ENCODE results near the gene HSBP1. TPM values are rescaled to one million over a fixed set of nuclear protein-coding genes. Genes with fewer than 3 reads are reported as not detected.
A peak's percentile ranks its signal among the peaks of the same experiment; 100 is the strongest.

The HSBP1 gene
- total RNA-seq, 2 donors from 2014 or later: 229 to 239 TPM

GRCh38 chr16:83843657-83844056 is 35.9 kb downstream of the HSBP1 start:
- peak; percentile 69 for DNase-seq
- Histone ChIP-seq H3K9me3 (ENCODE audit: control insufficient read depth, low read length) (peaks cover 10% of the 10 kb centered on the region), H3K4me3 (ENCODE audit: low read length) (no peak overlapping the region), H3K27me3 (ENCODE audit: control insufficient read depth, insufficient read depth, low read length, poor library complexity, severe bottlenecking) (no peaks in the 10 kb centered on the region), H3K27ac (ENCODE audit: low read depth, low read length) (no peak overlapping the region), H3K4me1 (ENCODE audit: control insufficient read depth, insufficient read depth, low read length) (peaks cover 5% of the 10 kb centered on the region), H3K36me3 (ENCODE audit: control insufficient read depth, insufficient read depth, low read length) (no peaks in the 10 kb centered on the region), H3K9ac (ENCODE audit: extremely low read depth, low read length, poor library complexity, severe bottlenecking) (no peak overlapping the region)
- Mint-ChIP-seq H3K27ac (peak overlapping the region; percentile 88), H3K4me3 (no peak overlapping the region), H3K27me3 (ENCODE audit: insufficient read depth) (no peaks in the 10 kb centered on the region), H3K4me1 (peaks cover 47% of the 10 kb centered on the region), H3K36me3 (ENCODE audit: low read depth) (no peaks in the 10 kb centered on the region), H3K9me3 (peaks cover 22% of the 10 kb centered on the region)
- WGBS, 2 experiments (ENCODE audit: insufficient coverage in 1 of 2, insufficient read length in 1 of 2): 72% methylated on average over 9 to 10 of the region's 10 CpGs
- no peak for TF ChIP-seq CTCF (conservative IDR thresholded peaks at IDR 0.05)

GRCh38 chr16:83845263-83845662 is 37.5 kb downstream of the HSBP1 start:
- DNase-seq: peak; percentile 33
- H3K27me3 ChIP-seq (ENCODE audit: control insufficient read depth, insufficient read depth, low read length, poor library complexity, severe bottlenecking): no peaks in the 10 kb centered on the region
- WGBS, 2 experiments (ENCODE audit: insufficient coverage in 1 of 2, insufficient read length in 1 of 2): 92 to 95% methylated on average over 5 to 8 of the region's 8 CpGs

GRCh38 chr16:83847371-83848225 is 39.8 kb downstream of the HSBP1 start:
- Mint-ChIP-seq H3K27ac (peak overlapping the region; percentile 12), H3K9me3 (no peaks in the 10 kb centered on the region), H3K36me3 (ENCODE audit: low read depth) (no peaks in the 10 kb centered on the region), H3K4me1 (peaks cover 51% of the 10 kb centered on the region), H3K27me3 (ENCODE audit: insufficient read depth) (no peaks in the 10 kb centered on the region), H3K4me3 (no peak overlapping the region)
- TF ChIP-seq CTCF (conservative IDR thresholded peaks at IDR 0.05): peak; percentile 16
- Histone ChIP-seq H3K36me3 (ENCODE audit: control insufficient read depth, insufficient read depth, low read length) (no peaks in the 10 kb centered on the region), H3K27me3 (ENCODE audit: control insufficient read depth, insufficient read depth, low read length, poor library complexity, severe bottlenecking) (no peaks in the 10 kb centered on the region), H3K27ac (ENCODE audit: low read depth, low read length) (no peak overlapping the region), H3K9me3 (ENCODE audit: control insufficient read depth, low read length) (no peaks in the 10 kb centered on the region), H3K4me3 (ENCODE audit: low read length) (no peak overlapping the region), H3K9ac (ENCODE audit: extremely low read depth, low read length, poor library complexity, severe bottlenecking) (no peak overlapping the region), H3K4me1 (ENCODE audit: control insufficient read depth, insufficient read depth, low read length) (peaks cover 6% of the 10 kb centered on the region)
- WGBS, 2 experiments (ENCODE audit: insufficient coverage in 1 of 2, insufficient read length in 1 of 2): 92 to 95% methylated on average over 9 to 12 of the region's 14 CpGs
- no peak for DNase-seq

More at GRCh38 chr16:83845263-83845662, 37.5 kb downstream of the HSBP1 start:
- TF ChIP-seq CTCF (conservative IDR thresholded peaks at IDR 0.05): no peak
- Histone ChIP-seq H3K4me1 (ENCODE audit: control insufficient read depth, insufficient read depth, low read length) (peaks cover 8% of the 10 kb centered on the region), H3K4me3 (ENCODE audit: low read length) (no peak overlapping the region), H3K36me3 (ENCODE audit: control insufficient read depth, insufficient read depth, low read length) (no peaks in the 10 kb centered on the region), H3K9ac (ENCODE audit: extremely low read depth, low read length, poor library complexity, severe bottlenecking) (no peak overlapping the region), H3K27ac (ENCODE audit: low read depth, low read length) (no peak overlapping the region), H3K9me3 (ENCODE audit: control insufficient read depth, low read length) (no peaks in the 10 kb centered on the region)
- Mint-ChIP-seq H3K36me3 (ENCODE audit: low read depth) (no peaks in the 10 kb centered on the region), H3K4me1 (peaks cover 46% of the 10 kb centered on the region), H3K9me3 (peaks cover 12% of the 10 kb centered on the region), H3K4me3 (no peak overlapping the region), H3K27me3 (ENCODE audit: insufficient read depth) (no peaks in the 10 kb centered on the region), H3K27ac (no peak overlapping the region)

All from endodermal cell (in vitro differentiated cells).